Suprapubic skin (tissue), 4 donors: ENCODE results near the gene KRT72. TPM values are rescaled to one million over a fixed set of nuclear protein-coding genes. Genes with fewer than 3 reads are reported as not detected.

ENCODE experiments used
- DNase-seq, 2 donors: peaks; one replicate each; pipeline ENCODE4 v3.0.0-alpha.2; 2019; ENCODE audit warnings: low spot score in 2 of 2
- H3K27ac ChIP-seq: fragments of 200-600 bp; sonication (generic); one replicate; pipeline ENCODE4 v1.5.1; 2019
- H3K27me3 ChIP-seq: fragments of 200-600 bp; sonication (generic); one replicate; pipeline ENCODE4 v1.5.1; 2019
- H3K36me3 ChIP-seq: fragments of 200-600 bp; sonication (generic); one replicate; pipeline ENCODE4 v1.5.1; 2019
- H3K4me1 ChIP-seq: fragments of 200-600 bp; sonication (generic); one replicate; pipeline ENCODE4 v1.5.1; 2019
- H3K4me3 ChIP-seq: fragments of 200-600 bp; sonication (generic); one replicate; pipeline ENCODE4 v1.5.1; 2019; ENCODE audit warnings: mild to moderate bottlenecking
- H3K9me3 ChIP-seq: fragments of 200-600 bp; sonication (generic); one replicate; pipeline ENCODE4 v1.5.1; 2019
- EP300 ChIP-seq: sonication (generic); formaldehyde crosslinking; IDR thresholded peaks from one replicate; pipeline ENCODE4 v1.6.1; 2017; ENCODE audit warnings: antibody characterized with exemption
- POLR2A ChIP-seq, 2 donors: fragments of 450-650 bp; IDR thresholded peaks; one replicate each; pipeline ENCODE4 v1.6.1; 2017; ENCODE audit warnings: antibody characterized with exemption in 2 of 2, mild to moderate bottlenecking in 2 of 2, moderate library complexity in 2 of 2
- POLR2AphosphoS5 ChIP-seq, 3 donors: sonication (generic); formaldehyde crosslinking; IDR thresholded peaks; one replicate each; pipeline ENCODE4 v1.6.1; 2017; ENCODE audit warnings: antibody characterized with exemption in 3 of 3
- WGBS: methylation state at CpG from one replicate; pipeline ENCODE4 v1.1.5; 2018; 5-methylcytosine and 5-hydroxymethylcytosine counted together
- total RNA-seq, 4 donors: library from RNA; depleted of rRNA; stranded (reverse); fragments of >200 nt; gene quantifications; one replicate each; pipeline ENCODE4 v1.1.0, GENCODE V29; 2016
- TF ChIP-seq, protein P1 (sequence below), 2 donors: fragments of 200-600 bp in 1 of 2; fragments of 450-650 bp in 1 of 2; sonication (generic) in 1 of 2; IDR thresholded peaks; one replicate each; pipeline ENCODE4 v1.5.1; 2016 to 2019; ENCODE audit warnings: antibody characterized with exemption in 2 of 2, mild to moderate bottlenecking in 1 of 2, moderate library complexity in 1 of 2

The KRT72 gene
- total RNA-seq, 4 donors from 2014 or later = 2.0 to 19.2 (median 8.8) TPM

DNA sequence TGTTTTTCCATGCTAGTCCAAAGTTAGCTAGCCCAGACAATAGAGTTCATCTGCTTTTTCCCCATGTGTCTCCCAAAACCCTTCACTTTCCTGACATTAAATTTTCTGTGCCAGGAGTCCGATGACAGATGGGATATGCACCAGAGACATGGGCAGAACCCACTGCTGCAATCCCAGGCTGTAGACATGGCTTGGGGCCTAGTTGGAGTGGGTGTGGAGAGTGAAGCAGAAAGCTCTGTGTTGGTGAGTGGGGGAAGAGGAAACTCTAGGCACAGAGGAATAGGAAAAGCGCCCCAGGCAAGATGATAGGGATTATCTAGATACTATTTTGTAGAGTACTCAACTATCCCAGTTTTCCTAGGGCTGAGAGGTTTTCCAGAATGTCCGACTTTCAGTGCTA lies 22.8 kb downstream of the KRT72 start:
- Histone ChIP-seq H3K4me1 (peaks cover 42% of the 10 kb centered on the region), H3K27me3 (no peaks in the 10 kb centered on the region)

DNA sequence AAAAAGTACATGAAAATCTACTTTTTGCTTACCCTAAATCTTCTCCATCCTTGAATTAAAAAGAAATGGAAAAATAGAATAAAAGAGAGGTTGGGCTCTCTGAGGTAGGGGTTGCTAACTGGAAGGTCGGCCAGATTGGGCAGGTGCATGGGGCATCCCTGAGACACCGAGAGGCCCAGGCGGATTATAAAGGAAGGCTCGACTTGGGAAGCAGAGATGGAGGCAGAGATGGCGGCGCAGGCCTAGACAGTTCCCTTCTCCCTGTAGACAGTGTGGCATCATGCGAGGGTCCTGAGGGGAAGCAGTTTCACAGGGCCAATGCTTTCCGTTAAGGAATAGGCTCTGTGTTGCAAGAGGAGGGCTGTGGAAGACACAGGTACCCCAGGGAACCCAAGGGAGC lies 23.9 kb downstream of the KRT72 start:
- Histone ChIP-seq H3K27me3 (peaks cover 2% of the 10 kb centered on the region), H3K4me1 (peaks cover 32% of the 10 kb centered on the region), H3K36me3 (no peaks in the 10 kb centered on the region), H3K4me3 (no peak overlapping the region), H3K9me3 (no peaks in the 10 kb centered on the region), H3K27ac (no peak overlapping the region)
- TF ChIP-seq EP300 (no peak), POLR2AphosphoS5 (IDR thresholded peaks at IDR 0.05) (no peak), POLR2A (IDR thresholded peaks at IDR 0.05) (no peak)
- TF ChIP-seq, protein P1, sequence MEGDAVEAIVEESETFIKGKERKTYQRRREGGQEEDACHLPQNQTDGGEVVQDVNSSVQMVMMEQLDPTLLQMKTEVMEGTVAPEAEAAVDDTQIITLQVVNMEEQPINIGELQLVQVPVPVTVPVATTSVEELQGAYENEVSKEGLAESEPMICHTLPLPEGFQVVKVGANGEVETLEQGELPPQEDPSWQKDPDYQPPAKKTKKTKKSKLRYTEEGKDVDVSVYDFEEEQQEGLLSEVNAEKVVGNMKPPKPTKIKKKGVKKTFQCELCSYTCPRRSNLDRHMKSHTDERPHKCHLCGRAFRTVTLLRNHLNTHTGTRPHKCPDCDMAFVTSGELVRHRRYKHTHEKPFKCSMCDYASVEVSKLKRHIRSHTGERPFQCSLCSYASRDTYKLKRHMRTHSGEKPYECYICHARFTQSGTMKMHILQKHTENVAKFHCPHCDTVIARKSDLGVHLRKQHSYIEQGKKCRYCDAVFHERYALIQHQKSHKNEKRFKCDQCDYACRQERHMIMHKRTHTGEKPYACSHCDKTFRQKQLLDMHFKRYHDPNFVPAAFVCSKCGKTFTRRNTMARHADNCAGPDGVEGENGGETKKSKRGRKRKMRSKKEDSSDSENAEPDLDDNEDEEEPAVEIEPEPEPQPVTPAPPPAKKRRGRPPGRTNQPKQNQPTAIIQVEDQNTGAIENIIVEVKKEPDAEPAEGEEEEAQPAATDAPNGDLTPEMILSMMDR (IDR thresholded peaks at IDR 0.05) = no peak
- WGBS = 95% methylated on average over 8 of the region's 8 CpGs
- DNase-seq = no peak

More for the DNA sequence above, 22.8 kb downstream of the KRT72 start:
- TF ChIP-seq POLR2A (IDR thresholded peaks at IDR 0.05) (no peak), EP300 (no peak), POLR2AphosphoS5 (IDR thresholded peaks at IDR 0.05) (no peak)
- TF ChIP-seq, protein P1 (IDR thresholded peaks at IDR 0.05) = no peak
- DNase-seq = no peak
- Histone ChIP-seq H3K27ac (no peak overlapping the region), H3K9me3 (no peaks in the 10 kb centered on the region), H3K36me3 (no peaks in the 10 kb centered on the region), H3K4me3 (no peak overlapping the region)
- WGBS = 65% methylated on average over 3 of the region's 3 CpGs

DNA sequence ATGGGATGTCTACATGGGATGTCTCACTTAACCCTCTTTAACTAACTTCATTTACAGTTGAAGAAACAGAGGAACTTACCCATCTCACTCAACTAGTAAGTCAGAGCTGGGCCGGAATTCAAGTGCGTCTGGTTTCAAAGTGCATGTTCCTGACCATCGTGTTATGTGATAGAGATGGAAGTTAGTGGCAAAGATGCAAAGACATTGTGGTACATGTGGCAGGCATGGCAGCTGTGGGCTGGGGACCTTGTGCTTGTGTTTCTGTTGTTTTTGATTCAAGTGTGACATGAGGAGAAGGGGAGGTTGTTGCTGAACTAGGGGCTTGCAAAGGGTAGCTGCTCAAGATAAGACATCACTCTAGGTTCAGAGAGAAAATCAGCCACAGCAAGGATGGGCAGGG lies 25.3 kb downstream of the KRT72 start:
- Histone ChIP-seq H3K27ac (no peak overlapping the region), H3K9me3 (no peaks in the 10 kb centered on the region), H3K36me3 (no peaks in the 10 kb centered on the region), H3K4me1 (peaks cover 18% of the 10 kb centered on the region), H3K4me3 (no peak overlapping the region), H3K27me3 (peaks cover 4% of the 10 kb centered on the region)
- WGBS = 92% methylated on average over 3 of the region's 3 CpGs
- TF ChIP-seq POLR2A (IDR thresholded peaks at IDR 0.05) = no peak
- TF ChIP-seq EP300 = no peak
- TF ChIP-seq POLR2AphosphoS5 (IDR thresholded peaks at IDR 0.05) = no peak
- TF ChIP-seq, protein P1 (IDR thresholded peaks at IDR 0.05) = no peak
- DNase-seq = no peak

DNA sequence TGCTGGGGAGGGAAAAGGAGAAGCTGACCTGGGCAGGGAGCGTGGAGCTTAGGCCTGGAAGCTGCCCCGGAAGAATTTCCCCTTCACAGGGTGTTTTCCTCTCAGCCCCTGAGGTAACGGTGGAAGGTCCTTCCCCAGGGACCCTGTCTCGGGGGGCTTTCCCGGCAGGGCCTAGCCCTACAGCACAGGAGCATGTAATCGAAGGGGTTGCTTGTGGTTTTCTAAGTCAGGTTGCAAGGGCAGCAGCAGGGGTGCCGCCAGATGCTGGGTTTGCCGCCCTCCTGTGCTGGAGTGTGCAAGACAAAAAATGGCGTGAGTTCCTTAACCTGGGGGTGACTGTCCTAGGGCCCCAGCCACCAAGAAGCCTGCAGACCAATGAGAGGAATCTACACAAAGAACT lies 26.0 kb downstream of the KRT72 start:
- TF ChIP-seq, protein P1 (IDR thresholded peaks at IDR 0.05) = no peak
- TF ChIP-seq POLR2AphosphoS5 (IDR thresholded peaks at IDR 0.05) = no peak
- no peak for TF ChIP-seq POLR2A (IDR thresholded peaks at IDR 0.05)
- TF ChIP-seq EP300 = no peak

DNA sequence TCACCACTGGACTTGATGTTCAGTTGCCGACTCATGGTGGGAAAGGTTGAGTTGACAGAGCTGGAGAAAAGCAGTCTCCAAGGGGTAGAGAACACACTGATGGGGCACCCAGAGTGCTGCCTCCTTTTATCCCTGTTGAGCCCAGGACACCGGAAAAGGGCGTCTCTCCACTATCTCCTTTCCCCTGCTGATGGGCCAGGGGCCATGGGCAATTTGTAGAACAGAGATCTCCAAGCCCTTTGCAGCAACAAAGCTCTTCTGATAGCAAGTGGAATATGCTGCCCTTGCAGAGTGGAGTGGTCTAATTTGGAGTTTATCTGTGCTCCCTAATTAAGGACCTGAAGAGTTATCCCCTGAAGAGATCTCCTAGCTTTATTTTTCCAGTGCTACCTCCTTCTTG lies 27.5 kb downstream of the KRT72 start, which contains the start of gene KRT74:
Gene KRT74 (minus strand): TSS at position 101 of the 400 bp plus-strand sequence. CDS start 66 bp downstream, at position 35.
- no peak for DNase-seq
- peaks cover 4% of the 10 kb centered on the region for H3K27me3 ChIP-seq
- H3K9me3 ChIP-seq = no peaks in the 10 kb centered on the region
- no peaks in the 10 kb centered on the region for H3K36me3 ChIP-seq
- H3K4me3 ChIP-seq = no peak within 1 kb of the TSS
- H3K27ac ChIP-seq = no peak within 1 kb of the TSS
- TF ChIP-seq EP300 = no peak
- TF ChIP-seq POLR2AphosphoS5 (IDR thresholded peaks at IDR 0.05) = no peak
- TF ChIP-seq, protein P1 (IDR thresholded peaks at IDR 0.05) = no peak
- TF ChIP-seq POLR2A (IDR thresholded peaks at IDR 0.05) = no peak
- H3K4me1 ChIP-seq = peaks cover 3% of the 10 kb centered on the region
- WGBS = 95% methylated on average over 3 of the region's 3 CpGs

More for the DNA sequence above, 26.0 kb downstream of the KRT72 start:
- no peak for DNase-seq
- Histone ChIP-seq H3K4me3 (no peak overlapping the region), H3K36me3 (no peaks in the 10 kb centered on the region), H3K4me1 (peaks cover 11% of the 10 kb centered on the region), H3K27ac (no peak overlapping the region), H3K9me3 (no peaks in the 10 kb centered on the region), H3K27me3 (peaks cover 4% of the 10 kb centered on the region)
- WGBS = 87% methylated on average over 8 of the region's 9 CpGs
